Sigmoid colon (tissue), 7 donors: Measurements from ENCODE around the gene FMOD. TPM values are rescaled to one million over a fixed set of nuclear protein-coding genes. Genes with fewer than 3 reads are reported as not detected.

Source experiments
- DNase-seq: peaks from one replicate; pipeline ENCODE4 v3.0.0-alpha.2; 2019
- H3K27ac ChIP-seq, 4 donors: fragments of 200-600 bp; sonication (generic); one replicate each; pipeline ENCODE4 v1.5.1; 2016 to 2019; ENCODE audit warnings: mild to moderate bottlenecking in 1 of 4
- H3K27me3 ChIP-seq, 3 donors: fragments of 200-600 bp; sonication (generic); one replicate each; pipeline ENCODE4 v1.5.1; 2019; ENCODE audit warnings: mild to moderate bottlenecking in 1 of 3
- H3K36me3 ChIP-seq, 4 donors: fragments of 200-600 bp; sonication (generic); one replicate each; pipeline ENCODE4 v1.5.1; 2016 to 2019
- H3K4me1 ChIP-seq, 4 donors: fragments of 200-600 bp; sonication (generic); one replicate each; pipeline ENCODE4 v1.5.1; 2017 to 2019
- H3K4me3 ChIP-seq, 4 donors: fragments of 200-600 bp; sonication (generic); one replicate each; pipeline ENCODE4 v1.5.1; 2017 to 2019; ENCODE audit warnings: mild to moderate bottlenecking in 2 of 4, moderate library complexity in 1 of 4
- H3K9me3 ChIP-seq, 4 donors: fragments of 200-600 bp in 3 of 4; sonication (generic) in 3 of 4; one replicate each; pipeline versions ENCODE4 v1.5.1 to v1.6.1; 2013 to 2019
- EP300 ChIP-seq, 4 donors: sonication (generic); formaldehyde crosslinking; IDR thresholded peaks; one replicate each; pipeline ENCODE4 v1.6.1; 2017; ENCODE audit warnings: antibody characterized with exemption in 4 of 4
- POLR2A ChIP-seq, 2 donors: fragments of 450-650 bp; IDR thresholded peaks; one replicate each; pipeline ENCODE4 v1.6.1; 2016; ENCODE audit warnings: antibody characterized with exemption in 2 of 2, mild to moderate bottlenecking in 2 of 2, moderate library complexity in 2 of 2
- POLR2AphosphoS5 ChIP-seq, 4 donors: sonication (generic); formaldehyde crosslinking; IDR thresholded peaks; one replicate each; pipeline ENCODE4 v1.6.1; 2017; ENCODE audit warnings: antibody characterized with exemption in 4 of 4
- WGBS, 2 donors: extraction: QIAGEN DNeasy Blood & Tissue Kit; methylation state at CpG; one replicate each; pipeline ENCODE4 v1.1.7; 2013; 5-methylcytosine and 5-hydroxymethylcytosine counted together
- intact Hi-C: fragments of 100-400 bp; cut with DNase I; formaldehyde crosslinking; loops from one replicate; pipeline ENCODE4 v1.15.1; 2023
- polyA plus RNA-seq, 3 donors: library from polyadenylated mRNA; stranded (reverse); fragments of 200-250 nt; gene quantifications; one replicate each; pipeline ENCODE4 v1.2.3, GENCODE V29; 2013
- total RNA-seq, 4 donors: library from RNA; depleted of rRNA; stranded (reverse); fragments of >200 nt; gene quantifications; one replicate each; pipeline ENCODE4 v1.1.0, GENCODE V29; 2016
- TF ChIP-seq, protein P1 (sequence below), 4 experiments: fragments of 450-650 bp in 3 of 4; fragments of 200-600 bp in 1 of 4; IDR thresholded peaks; one replicate each; pipeline ENCODE4 v1.5.1; 2016 to 2019; ENCODE audit warnings: antibody characterized with exemption in 4 of 4, mild to moderate bottlenecking in 3 of 4, moderate library complexity in 2 of 4
- donor health status: healthy with polysubstance abuse.
- donor health status: Bipolar disorder and iron deficiency.
- donor health status: healthy.

The FMOD gene
- total and polyA plus RNA-seq, 7 donors, result 9.5 to 64.5 (median 32.9) TPM

DNA sequence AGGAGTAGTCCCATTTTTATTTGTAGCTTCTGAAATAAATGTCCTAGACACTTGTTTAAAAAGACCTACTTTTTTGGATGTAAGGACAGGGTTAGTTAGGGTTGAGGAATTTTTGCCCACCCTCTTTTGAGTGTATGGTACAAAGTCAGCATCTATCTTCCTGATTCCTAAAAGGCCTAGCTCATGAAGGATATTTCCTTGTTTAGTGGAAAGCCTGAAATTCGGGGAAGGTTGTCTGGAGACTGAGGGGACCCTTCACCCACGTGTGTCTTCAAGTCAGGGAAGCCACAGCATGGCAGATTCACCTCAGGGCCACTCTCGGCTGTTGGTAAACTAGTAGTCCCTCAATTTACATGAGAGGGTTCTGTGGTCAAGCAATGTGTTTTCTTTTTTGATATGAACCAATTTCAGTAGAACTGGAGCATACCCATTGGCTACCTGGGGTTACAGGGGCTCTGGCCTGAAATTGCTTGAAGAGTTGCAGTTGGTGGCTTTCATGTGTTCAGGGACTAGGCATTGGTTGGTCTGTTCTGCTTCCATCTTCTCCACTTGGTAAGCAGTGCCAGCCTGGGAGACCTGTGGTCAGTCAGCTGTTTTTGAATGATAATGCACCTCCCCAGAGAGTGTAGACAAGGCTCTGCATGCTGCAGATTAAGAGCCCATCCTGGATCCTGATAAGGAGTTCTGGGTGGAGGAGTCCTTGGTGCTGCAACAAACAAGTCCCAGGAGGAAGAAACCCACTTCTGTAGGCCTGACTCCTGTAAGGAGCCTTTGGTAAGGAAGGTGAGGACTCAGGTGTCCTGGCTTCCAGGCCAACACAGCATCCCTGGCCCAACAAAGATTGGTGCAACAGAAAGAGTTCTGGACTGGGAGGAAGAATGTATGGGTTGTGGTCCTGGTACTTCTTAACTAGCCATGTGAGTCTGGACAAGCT, 39.3 kb downstream of the FMOD start:
- H3K9me3 ChIP-seq, result no peaks in the 10 kb centered on the region
- peaks cover 8 to 33% (median 15%) of the 10 kb centered on the region in 4 donors for H3K36me3 ChIP-seq
- 74 to 78% methylated on average over 3 of the region's 3 CpGs for WGBS, 2 donors
- no peak overlapping the region for H3K4me3 ChIP-seq
- no peak for DNase-seq
- peak overlapping the region in 2 of 4 donors; percentile 100 for H3K27ac ChIP-seq
- intact Hi-C loops, result no loop called here
- H3K4me1 ChIP-seq, result peaks cover 0 to 39% (median 31%) of the 10 kb centered on the region in 4 donors
- TF ChIP-seq, protein P1, sequence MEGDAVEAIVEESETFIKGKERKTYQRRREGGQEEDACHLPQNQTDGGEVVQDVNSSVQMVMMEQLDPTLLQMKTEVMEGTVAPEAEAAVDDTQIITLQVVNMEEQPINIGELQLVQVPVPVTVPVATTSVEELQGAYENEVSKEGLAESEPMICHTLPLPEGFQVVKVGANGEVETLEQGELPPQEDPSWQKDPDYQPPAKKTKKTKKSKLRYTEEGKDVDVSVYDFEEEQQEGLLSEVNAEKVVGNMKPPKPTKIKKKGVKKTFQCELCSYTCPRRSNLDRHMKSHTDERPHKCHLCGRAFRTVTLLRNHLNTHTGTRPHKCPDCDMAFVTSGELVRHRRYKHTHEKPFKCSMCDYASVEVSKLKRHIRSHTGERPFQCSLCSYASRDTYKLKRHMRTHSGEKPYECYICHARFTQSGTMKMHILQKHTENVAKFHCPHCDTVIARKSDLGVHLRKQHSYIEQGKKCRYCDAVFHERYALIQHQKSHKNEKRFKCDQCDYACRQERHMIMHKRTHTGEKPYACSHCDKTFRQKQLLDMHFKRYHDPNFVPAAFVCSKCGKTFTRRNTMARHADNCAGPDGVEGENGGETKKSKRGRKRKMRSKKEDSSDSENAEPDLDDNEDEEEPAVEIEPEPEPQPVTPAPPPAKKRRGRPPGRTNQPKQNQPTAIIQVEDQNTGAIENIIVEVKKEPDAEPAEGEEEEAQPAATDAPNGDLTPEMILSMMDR (IDR thresholded peaks at IDR 0.05), result no peak
- TF ChIP-seq EP300 (IDR thresholded peaks at IDR 0.05), result no peak
- peak in 2 of 4 donors; percentile 3 to 60 for TF ChIP-seq POLR2AphosphoS5 (IDR thresholded peaks at IDR 0.05)
- H3K27me3 ChIP-seq, result no peaks in the 10 kb centered on the region

DNA sequence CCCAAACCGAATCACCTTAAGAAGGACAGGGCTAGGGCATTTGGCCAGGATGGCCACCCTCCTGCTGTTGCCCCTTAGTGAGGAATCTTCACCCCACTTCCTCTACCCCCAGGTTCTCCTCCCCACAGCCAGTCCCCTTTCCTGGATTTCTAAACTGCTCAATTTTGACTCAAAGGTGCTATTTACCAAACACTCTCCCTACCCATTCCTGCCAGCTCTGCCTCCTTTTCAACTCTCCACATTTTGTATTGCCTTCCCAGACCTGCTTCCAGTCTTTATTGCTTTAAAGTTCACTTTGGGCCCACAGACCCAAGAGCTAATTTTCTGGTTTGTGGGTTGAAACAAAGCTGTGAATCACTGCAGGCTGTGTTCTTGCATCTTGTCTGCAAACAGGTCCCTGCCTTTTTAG, 42.0 kb downstream of the FMOD start:
- intact Hi-C loops, result no loop called here
- H3K4me1 ChIP-seq, result peaks cover 0 to 44% (median 38%) of the 10 kb centered on the region in 4 donors
- no peak for DNase-seq
- peaks cover 8 to 39% (median 15%) of the 10 kb centered on the region in 4 donors for H3K36me3 ChIP-seq
- H3K4me3 ChIP-seq, result peak overlapping the region; percentile 95 to 99 (median 98)
- TF ChIP-seq POLR2AphosphoS5 (IDR thresholded peaks at IDR 0.05) (peak in 1 of 4 donors; percentile 38), EP300 (IDR thresholded peaks at IDR 0.05) (no peak), POLR2A (IDR thresholded peaks at IDR 0.05) (peak in 1 of 2 donors; percentile 21)
- TF ChIP-seq, protein P1 (IDR thresholded peaks at IDR 0.05), result no peak
- H3K27ac ChIP-seq, result peak overlapping the region; percentile 96 to 100 (median 100)
- no peaks in the 10 kb centered on the region for H3K9me3 ChIP-seq
- 20 to 49% methylated on average over 1 of the region's 1 CpG for WGBS, 2 donors
- H3K27me3 ChIP-seq, result no peaks in the 10 kb centered on the region

DNA sequence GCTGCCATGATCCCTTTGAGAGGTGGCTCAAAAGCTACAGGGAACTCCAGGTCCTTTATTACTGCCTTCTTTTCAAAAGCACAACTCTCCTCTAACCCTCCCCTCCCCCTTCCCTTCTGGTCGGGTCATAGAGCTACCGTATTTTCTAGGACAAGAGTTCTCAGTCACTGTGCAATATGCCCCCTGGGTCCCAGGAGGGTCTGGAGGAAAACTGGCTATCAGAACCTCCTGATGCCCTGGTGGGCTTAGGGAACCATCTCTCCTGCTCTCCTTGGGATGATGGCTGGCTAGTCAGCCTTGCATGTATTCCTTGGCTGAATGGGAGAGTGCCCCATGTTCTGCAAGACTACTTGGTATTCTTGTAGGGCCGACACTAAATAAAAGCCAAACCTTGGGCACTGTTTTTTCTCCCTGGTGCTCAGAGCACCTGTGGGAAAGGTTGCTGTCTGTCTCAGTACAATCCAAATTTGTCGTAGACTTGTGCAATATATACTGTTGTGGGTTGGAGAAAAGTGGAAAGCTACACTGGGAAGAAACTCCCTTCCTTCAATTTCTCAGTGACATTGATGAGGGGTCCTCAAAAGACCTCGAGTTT, 42.5 kb downstream of the FMOD start:
- TF ChIP-seq POLR2AphosphoS5 (IDR thresholded peaks at IDR 0.05), result peak; percentile 39 to 47 (median 42)
- TF ChIP-seq POLR2A (IDR thresholded peaks at IDR 0.05), result peak in 1 of 2 donors; percentile 12
- TF ChIP-seq EP300 (IDR thresholded peaks at IDR 0.05), result no peak
- peaks cover 8 to 39% (median 15%) of the 10 kb centered on the region in 4 donors for H3K36me3 ChIP-seq
- intact Hi-C loops, result no loop called here
- no peaks in the 10 kb centered on the region for H3K27me3 ChIP-seq
- WGBS, 2 donors, result 14 to 24% methylated on average over 5 of the region's 5 CpGs
- H3K4me1 ChIP-seq, result peaks cover 0 to 44% (median 38%) of the 10 kb centered on the region in 4 donors
- no peak for DNase-seq
- H3K4me3 ChIP-seq, result peak overlapping the region; percentile 95 to 99 (median 98)
- H3K27ac ChIP-seq, result peak overlapping the region; percentile 96 to 100 (median 100)
- H3K9me3 ChIP-seq, result no peaks in the 10 kb centered on the region

DNA sequence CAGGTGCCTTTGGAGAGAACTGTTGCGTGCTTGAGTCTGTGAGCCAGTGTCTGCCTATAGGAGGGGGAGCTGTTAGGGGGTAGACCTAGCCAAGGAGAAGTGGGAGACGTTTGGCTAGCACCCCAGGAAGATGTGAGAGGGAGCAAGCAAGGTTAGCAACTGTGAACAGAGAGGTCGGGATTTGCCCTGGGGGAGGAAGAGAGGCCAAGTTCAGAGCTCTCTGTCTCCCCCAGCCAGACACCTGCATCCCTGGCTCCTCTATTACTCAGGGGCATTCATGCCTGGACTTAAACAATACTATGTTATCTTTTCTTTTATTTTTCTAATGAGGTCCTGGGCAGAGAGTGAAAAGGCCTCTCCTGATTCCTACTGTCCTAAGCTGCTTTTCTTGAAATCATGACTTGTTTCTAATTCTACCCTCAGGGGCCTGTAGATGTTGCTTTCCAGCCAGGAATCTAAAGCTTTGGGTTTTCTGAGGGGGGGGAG, 43.2 kb downstream of the FMOD start:
- 9 to 12% methylated on average over 3 of the region's 3 CpGs for WGBS, 2 donors
- peak overlapping the region; percentile 95 to 99 (median 98) for H3K4me3 ChIP-seq
- no peak for DNase-seq
- H3K27me3 ChIP-seq, result no peaks in the 10 kb centered on the region
- no peaks in the 10 kb centered on the region for H3K9me3 ChIP-seq
- H3K4me1 ChIP-seq, result peaks cover 0 to 44% (median 38%) of the 10 kb centered on the region in 4 donors
- intact Hi-C loops, result no loop called here
- peak overlapping the region; percentile 96 to 100 (median 100) for H3K27ac ChIP-seq
- TF ChIP-seq, protein P1 (IDR thresholded peaks at IDR 0.05), result no peak
- TF ChIP-seq EP300 (IDR thresholded peaks at IDR 0.05), result no peak
- no peak for TF ChIP-seq POLR2A (IDR thresholded peaks at IDR 0.05)
- TF ChIP-seq POLR2AphosphoS5 (IDR thresholded peaks at IDR 0.05), result peak in 2 of 4 donors; percentile 5 to 12
- H3K36me3 ChIP-seq, result peaks cover 8 to 39% (median 15%) of the 10 kb centered on the region in 4 donors
